ENCODE data around the gene KLHL4.
"Not testable (repeated sequence)": the region's sequence is repeated elsewhere in the genome, so short reads cannot be mapped to it uniquely, and the experiment has no call there.

The KLHL4 gene

GRCh38 chrX:87517571-87518141, at the start of gene KLHL4:
KLHL4 (plus strand) TSS chrX:87517802; CDS start chrX:87517894, 92 bp downstream.
- DNase-seq = peak; percentile 58 to 72

- DNase-seq = no peak
These were observed 48.7 kb upstream of the KLHL4 start for GRCh38 chrX:87468941-87469340.

GRCh38 chrX:87475793-87476192, 41.8 kb upstream of the KLHL4 start:
- no peak for DNase-seq

GRCh38 chrX:87478703-87479102, 38.9 kb upstream of the KLHL4 start:
- not testable (repeated sequence) for DNase-seq

- no peak for DNase-seq
These were observed 28.5 kb upstream of the KLHL4 start for GRCh38 chrX:87489071-87489470.

- DNase-seq = no peak
These were observed 1.8 kb upstream of the KLHL4 start for GRCh38 chrX:87515836-87516235.

GRCh38 chrX:87516717-87517121, 883 bp upstream of the KLHL4 start:
- no peak for DNase-seq

GRCh38 chrX:87518504-87518903, 902 bp downstream of the KLHL4 start:
- DNase-seq = no peak

GRCh38 chrX:87525771-87526229, 8.2 kb downstream of the KLHL4 start:
- DNase-seq = no peak

- no peak for DNase-seq
These were observed 8.7 kb downstream of the KLHL4 start for GRCh38 chrX:87526281-87526680.

GRCh38 chrX:87528487-87528886, 10.9 kb downstream of the KLHL4 start:
- no peak for DNase-seq

- DNase-seq = no peak
These were observed 54.4 kb downstream of the KLHL4 start for GRCh38 chrX:87571964-87572363.

GRCh38 chrX:87572901-87573300, 55.3 kb downstream of the KLHL4 start:
- DNase-seq = no peak

GRCh38 chrX:87578978-87579377, 61.4 kb downstream of the KLHL4 start:
- no peak for DNase-seq

GRCh38 chrX:87580862-87581261, 63.3 kb downstream of the KLHL4 start:
- DNase-seq = no peak

GRCh38 chrX:87582453-87582852, 64.9 kb downstream of the KLHL4 start:
- no peak for DNase-seq

GRCh38 chrX:87583679-87584078, 66.1 kb downstream of the KLHL4 start:
- peak in 1 of 2 experiments; percentile 3 for DNase-seq

GRCh38 chrX:87616371-87616770, 98.8 kb downstream of the KLHL4 start:
- no peak for DNase-seq

- DNase-seq = no peak
These were observed 104.1 kb downstream of the KLHL4 start for GRCh38 chrX:87621697-87622096.

- DNase-seq = no peak
These were observed 109.4 kb downstream of the KLHL4 start for GRCh38 chrX:87626996-87627395.

GRCh38 chrX:87634361-87634760, 116.8 kb downstream of the KLHL4 start:
- DNase-seq = no peak

GRCh38 chrX:87636533-87636932, 118.9 kb downstream of the KLHL4 start:
- no peak for DNase-seq

- not testable (repeated sequence) for DNase-seq
These were observed 123.8 kb downstream of the KLHL4 start for GRCh38 chrX:87641439-87641838.

GRCh38 chrX:87661761-87662160, 144.2 kb downstream of the KLHL4 start:
- no peak for DNase-seq

GRCh38 chrX:87663421-87663820, 145.8 kb downstream of the KLHL4 start:
- no peak for DNase-seq

Data from NCI-H2081 (cell line).